Skeletal muscle cell (primary cell): ENCODE data around the gene C5.
"Not testable (repeated sequence)": the region's sequence is repeated elsewhere in the genome, so short reads cannot be mapped to it uniquely, and the experiment has no call there.

ENCODE experiments used
- DNase-seq: peaks from one replicate; pipeline ENCODE4 v3.0.0-alpha.2; 2010; ENCODE audit warnings: low read depth
- H3K4me3 ChIP-seq: 2 replicates; pipeline ENCODE4 v1.5.1; 2011; ENCODE audit warnings: low read depth, mild to moderate bottlenecking, control low read depth, low read length, moderate library complexity

Gene C5

GRCh38 chr9:120989065-120989464, 61.0 kb downstream of the C5 start:
- H3K4me3 ChIP-seq = no peak overlapping the region
- DNase-seq = no peak

- no peak for DNase-seq
- no peak overlapping the region for H3K4me3 ChIP-seq
These were observed 64.3 kb downstream of the C5 start for GRCh38 chr9:120985819-120986222.

GRCh38 chr9:120983259-120983837, 66.7 kb downstream of the C5 start:
- no peak overlapping the region for H3K4me3 ChIP-seq
- no peak for DNase-seq

GRCh38 chr9:120982836-120983235, 67.2 kb downstream of the C5 start:
- no peak for DNase-seq

GRCh38 chr9:120980951-120981350, 69.1 kb downstream of the C5 start:
- H3K4me3 ChIP-seq = no peak overlapping the region
- DNase-seq = no peak

More at GRCh38 chr9:120982836-120983235, 67.2 kb downstream of the C5 start:
- H3K4me3 ChIP-seq = no peak overlapping the region

GRCh38 chr9:120979797-120980196, 70.3 kb downstream of the C5 start:
- no peak for DNase-seq

GRCh38 chr9:120978987-120979386, 71.1 kb downstream of the C5 start:
- H3K4me3 ChIP-seq = no peak overlapping the region
- no peak for DNase-seq

More at GRCh38 chr9:120979797-120980196, 70.3 kb downstream of the C5 start:
- H3K4me3 ChIP-seq = no peak overlapping the region

- no peak for DNase-seq
- no peak overlapping the region for H3K4me3 ChIP-seq
These were observed 72.8 kb downstream of the C5 start for GRCh38 chr9:120977321-120977720.

GRCh38 chr9:120974921-120975320, 75.2 kb downstream of the C5 start:
- H3K4me3 ChIP-seq = no peak overlapping the region
- no peak for DNase-seq

GRCh38 chr9:120974181-120974580, 75.9 kb downstream of the C5 start:
- no peak overlapping the region for H3K4me3 ChIP-seq
- no peak for DNase-seq

- no peak for DNase-seq
- no peak overlapping the region for H3K4me3 ChIP-seq
These were observed 78.1 kb downstream of the C5 start for GRCh38 chr9:120971938-120972337.

- DNase-seq, H3K4me3 ChIP-seq: not testable (repeated sequence)
These were observed 78.6 kb downstream of the C5 start for GRCh38 chr9:120971471-120971870.

GRCh38 chr9:120970244-120970643, 79.8 kb downstream of the C5 start:
- H3K4me3 ChIP-seq = no peak overlapping the region
- no peak for DNase-seq

GRCh38 chr9:120966013-120966369, 84.1 kb downstream of the C5 start:
- no peak for DNase-seq
- no peak overlapping the region for H3K4me3 ChIP-seq

GRCh38 chr9:120965344-120966012, 84.6 kb downstream of the C5 start:
- H3K4me3 ChIP-seq = no peak overlapping the region
- no peak for DNase-seq

- no peak overlapping the region for H3K4me3 ChIP-seq
- no peak for DNase-seq
These were observed 88.1 kb downstream of the C5 start for GRCh38 chr9:120961936-120962335.

GRCh38 chr9:120960001-120960400, 90.1 kb downstream of the C5 start:
- no peak overlapping the region for H3K4me3 ChIP-seq
- no peak for DNase-seq

- no peak for DNase-seq
- H3K4me3 ChIP-seq = no peak overlapping the region
These were observed 93.2 kb downstream of the C5 start for GRCh38 chr9:120956862-120957261.

GRCh38 chr9:120951960-120952618, 98.0 kb downstream of the C5 start:
- no peak overlapping the region for H3K4me3 ChIP-seq
- DNase-seq = no peak

GRCh38 chr9:120950421-120951388, 99.4 kb downstream of the C5 start:
- H3K4me3 ChIP-seq = no peak overlapping the region
- DNase-seq = no peak
